Measurements from ENCODE around the gene AMFR.
"Not testable (repeated sequence)": the region's sequence is repeated elsewhere in the genome, so short reads cannot be mapped to it uniquely, and the experiment has no call there.

AMFR gene

DNA sequence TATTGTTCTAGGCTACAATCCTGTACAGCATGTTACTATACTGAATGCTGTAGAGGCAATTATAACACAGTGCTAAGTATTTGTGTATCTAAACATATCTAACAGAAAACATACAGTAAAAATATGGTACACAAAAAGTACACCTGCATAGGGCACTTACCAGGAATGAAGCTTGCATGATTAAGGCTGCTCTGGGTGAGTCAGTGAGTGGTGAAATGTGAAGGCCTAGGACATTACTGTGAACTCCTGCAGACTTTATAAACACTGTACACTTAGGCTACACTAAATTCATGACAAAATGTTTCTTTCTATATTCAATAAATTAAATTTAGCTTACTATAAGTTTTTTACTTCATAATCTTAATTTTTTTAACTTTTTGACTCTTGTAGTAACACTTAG is 37.1 kb downstream of the AMFR start:
- no peak for DNase-seq (ENCODE audit: low read depth)

DNA sequence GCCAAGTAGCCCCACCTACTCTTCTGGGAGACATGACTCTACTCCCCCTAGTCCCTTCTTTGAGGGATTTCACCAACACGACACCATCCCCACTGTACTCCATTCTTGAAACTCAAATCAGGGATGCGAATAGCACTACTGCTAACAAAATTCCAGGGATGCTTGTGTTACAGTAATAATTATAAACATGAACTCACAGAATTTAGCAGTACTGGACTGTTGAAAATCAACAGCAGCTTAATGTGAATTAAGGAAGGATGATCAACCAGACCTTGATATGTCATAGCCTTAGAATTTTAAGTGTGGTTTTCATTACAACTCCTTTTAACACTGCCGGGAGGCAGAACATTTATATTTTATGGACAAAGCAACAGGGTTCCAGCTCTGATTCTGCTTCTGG is 37.9 kb downstream of the AMFR start:
- DNase-seq (ENCODE audit: low read depth): no peak

DNA sequence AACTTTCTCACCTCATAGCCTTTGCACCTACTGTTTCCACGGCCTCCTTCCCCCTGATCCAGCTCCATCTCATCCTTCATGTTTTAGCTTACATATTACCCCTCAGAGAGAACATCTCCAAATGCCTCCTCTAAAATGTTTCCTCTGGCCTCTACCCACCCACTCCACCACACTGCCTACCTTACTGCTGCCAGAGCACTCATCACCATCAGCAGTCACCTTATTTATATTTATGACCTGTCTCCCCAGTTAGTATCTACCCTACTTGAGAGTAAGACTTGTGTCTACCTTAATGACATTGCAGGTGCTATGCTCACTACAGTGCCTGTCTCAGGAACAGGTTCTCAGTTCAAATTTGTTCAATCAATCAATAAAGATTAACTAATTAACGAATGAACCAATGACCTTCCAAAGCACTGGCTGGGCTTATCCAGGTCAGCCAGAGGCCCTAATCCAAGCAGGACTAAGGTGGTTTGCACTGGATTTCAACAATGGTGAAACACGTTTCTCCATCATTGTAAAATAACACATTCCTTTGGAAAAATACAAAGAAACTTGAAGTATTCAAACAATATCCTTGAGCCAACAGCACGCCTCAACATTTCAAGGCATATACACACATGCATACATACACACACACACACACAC is 41.1 kb downstream of the AMFR start:
- DNase-seq (ENCODE audit: low read depth): no peak

DNA sequence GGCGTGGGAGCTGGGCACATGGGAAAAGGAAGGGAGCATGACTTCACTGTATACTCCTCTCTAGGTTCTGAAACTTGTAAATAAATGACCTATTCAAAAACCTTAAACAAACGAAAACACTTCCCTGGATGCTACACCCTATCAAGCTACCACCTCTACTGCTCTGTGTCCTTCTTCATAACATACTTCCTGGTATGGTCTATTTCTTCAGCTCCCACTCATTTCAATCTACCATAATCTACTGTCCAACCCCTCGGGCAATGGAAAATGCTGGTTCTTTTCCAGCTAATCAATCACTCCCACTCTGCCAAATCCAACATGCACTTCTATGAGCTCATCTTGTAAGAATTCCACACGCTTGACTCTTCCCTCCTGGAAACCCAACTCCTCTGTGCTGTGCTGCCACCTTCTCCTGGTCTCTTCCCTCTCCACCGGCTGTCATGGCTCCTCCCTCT is 42.4 kb downstream of the AMFR start:
- no peak for DNase-seq (ENCODE audit: low read depth)

DNA sequence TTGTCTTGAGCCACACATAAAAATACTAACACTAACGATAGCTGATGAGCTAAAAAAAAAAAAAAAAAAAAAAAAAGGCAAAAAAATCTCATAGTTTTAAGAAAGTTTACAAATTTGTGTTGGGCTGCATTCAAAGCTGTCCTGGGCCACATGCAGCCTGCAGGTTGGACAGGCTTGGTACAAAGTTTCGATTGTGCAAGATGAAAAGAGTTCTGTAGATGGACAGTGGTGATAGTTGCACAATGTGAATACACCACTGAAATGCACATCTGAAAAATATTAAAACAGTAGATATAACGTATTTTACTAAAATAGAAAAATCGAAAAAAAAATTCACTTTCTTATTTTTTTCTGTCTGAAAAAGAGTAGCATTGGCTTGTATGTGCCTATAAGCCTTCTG is 42.9 kb downstream of the AMFR start:
- DNase-seq (ENCODE audit: low read depth): no peak

DNA sequence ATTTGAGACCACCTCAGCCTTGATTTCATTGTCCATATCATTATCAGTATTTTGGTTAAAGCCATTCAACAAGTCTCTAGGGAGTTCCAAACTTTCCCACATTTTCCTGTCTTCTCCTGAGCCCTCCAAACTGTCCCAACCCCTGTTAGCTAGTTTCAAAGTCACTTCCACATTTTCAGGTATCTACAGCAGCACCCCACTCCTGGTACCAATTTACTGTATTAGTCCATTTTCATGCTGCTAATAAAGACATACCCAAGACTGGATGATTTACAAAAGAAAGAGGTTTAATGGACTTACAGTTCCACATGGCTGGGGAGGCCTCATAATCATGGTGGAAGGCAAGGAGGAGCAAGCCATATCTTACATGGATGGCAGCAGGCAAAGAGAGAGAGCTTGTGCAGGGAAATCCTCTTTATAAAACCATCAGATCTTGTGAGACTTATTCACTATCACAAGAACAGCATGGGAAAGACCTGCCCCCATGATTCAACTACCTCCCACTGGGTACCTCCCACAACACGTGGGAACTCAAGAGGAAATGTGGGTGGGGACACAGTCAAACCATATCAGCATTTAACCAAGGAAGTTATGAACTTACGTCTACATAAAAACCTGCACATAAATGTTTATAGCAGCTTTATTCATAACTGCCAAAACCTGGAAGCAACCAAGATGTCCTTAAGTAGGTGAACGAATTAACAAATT is 44.4 kb downstream of the AMFR start:
- DNase-seq (ENCODE audit: low read depth): not testable (repeated sequence)

DNA sequence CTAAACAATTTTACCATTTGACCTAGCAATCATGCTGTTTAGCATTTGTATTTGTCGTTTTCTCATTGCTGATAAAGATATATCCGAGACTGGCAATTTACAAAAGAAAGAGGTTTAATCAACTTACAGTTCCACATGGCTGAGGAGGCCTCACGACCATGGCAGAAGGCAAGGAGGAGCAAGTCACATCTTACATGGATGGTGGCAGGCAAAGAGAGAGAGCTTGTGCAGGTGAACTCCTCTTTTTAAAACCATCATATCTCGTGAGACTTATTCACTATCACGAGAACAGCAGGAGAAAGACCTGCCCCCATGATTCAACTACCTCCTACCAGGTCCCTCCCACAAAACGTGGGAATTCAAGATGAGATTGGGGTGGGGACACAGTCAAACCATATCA is 46.3 kb downstream of the AMFR start:
- not testable (repeated sequence) for DNase-seq (ENCODE audit: low read depth)

DNA sequence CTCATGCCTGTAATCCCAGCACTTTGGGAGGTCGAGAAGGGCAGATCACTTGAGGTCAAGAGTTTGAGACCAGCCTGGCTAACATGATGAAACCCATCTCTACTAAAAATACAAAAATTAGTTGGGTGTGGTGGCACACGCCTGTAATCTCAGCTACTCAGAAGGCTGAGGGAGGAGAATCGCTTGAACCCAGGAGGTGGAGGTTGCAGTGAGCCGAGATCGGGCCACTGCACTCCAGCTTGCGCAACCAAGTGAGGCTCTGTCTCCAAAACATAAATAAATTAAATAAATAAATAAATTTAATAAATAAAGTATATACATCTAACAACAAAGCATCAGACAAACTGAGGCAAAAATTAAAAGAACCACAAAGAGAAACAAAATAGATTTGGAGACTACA is 49.6 kb downstream of the AMFR start:
- not testable (repeated sequence) for DNase-seq (ENCODE audit: low read depth)

DNA sequence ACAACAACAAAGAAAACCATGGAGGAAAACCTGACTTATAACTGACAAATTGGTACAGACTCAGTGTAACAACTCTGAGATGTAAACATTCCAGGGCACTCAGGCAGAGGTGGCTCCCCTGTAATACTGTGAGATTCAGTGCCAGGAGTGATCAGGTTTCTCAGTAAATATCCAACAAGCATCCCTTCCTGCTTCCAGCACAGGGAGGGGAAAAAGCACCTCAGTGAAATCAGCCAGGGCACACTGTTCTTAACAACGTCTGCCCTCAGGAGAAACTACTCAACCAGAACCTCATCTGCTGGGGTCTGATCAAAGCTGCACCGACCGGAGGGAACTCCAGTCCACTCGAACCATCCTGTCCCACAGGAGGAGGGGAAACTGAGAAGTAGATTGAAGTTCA is 52.3 kb downstream of the AMFR start:
- no peak for DNase-seq (ENCODE audit: low read depth)

DNA sequence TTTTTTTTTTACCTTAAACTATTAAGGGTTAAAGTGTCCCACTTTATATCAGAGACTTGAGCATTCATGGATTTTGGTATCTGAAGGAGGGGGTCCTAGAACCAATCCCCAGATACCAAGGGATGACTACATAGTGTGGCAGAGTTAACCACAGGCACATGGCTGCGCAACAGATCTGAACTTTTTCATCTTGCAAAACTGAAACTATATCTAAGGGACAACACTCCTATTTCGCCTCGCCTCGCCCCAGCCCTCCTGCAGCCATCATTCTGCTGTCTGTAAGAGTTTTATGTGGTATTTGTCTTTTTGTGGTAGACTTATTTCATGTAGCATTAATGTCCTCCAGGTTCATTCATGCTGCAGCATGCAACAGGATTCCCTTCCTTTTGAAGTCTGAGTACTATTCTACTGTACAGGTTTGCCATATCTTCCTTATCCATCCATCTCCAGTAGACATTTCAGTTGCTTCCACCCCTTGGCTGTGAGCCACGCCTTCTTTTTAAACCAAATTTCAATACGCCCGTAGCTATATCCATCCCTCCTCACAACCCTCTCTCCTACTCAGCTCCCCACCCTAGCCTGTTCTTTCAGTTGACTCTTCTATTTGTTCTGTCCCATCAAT is 53.2 kb downstream of the AMFR start:
- no peak for DNase-seq (ENCODE audit: low read depth)

DNA sequence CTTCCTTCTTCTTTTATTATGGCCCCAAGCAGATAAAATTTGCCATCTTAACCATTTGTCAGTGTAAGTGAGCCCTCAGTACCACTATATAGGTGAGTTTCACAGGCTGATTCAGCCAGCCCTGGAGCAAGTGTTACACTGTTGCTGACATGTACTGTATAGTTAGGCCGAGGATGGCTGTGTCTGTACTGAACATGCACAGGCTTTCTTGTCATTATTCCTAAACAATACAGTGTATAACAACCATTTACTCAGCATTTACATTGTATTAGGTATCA is 53.7 kb downstream of the AMFR start:
- no peak for DNase-seq (ENCODE audit: low read depth)

DNA sequence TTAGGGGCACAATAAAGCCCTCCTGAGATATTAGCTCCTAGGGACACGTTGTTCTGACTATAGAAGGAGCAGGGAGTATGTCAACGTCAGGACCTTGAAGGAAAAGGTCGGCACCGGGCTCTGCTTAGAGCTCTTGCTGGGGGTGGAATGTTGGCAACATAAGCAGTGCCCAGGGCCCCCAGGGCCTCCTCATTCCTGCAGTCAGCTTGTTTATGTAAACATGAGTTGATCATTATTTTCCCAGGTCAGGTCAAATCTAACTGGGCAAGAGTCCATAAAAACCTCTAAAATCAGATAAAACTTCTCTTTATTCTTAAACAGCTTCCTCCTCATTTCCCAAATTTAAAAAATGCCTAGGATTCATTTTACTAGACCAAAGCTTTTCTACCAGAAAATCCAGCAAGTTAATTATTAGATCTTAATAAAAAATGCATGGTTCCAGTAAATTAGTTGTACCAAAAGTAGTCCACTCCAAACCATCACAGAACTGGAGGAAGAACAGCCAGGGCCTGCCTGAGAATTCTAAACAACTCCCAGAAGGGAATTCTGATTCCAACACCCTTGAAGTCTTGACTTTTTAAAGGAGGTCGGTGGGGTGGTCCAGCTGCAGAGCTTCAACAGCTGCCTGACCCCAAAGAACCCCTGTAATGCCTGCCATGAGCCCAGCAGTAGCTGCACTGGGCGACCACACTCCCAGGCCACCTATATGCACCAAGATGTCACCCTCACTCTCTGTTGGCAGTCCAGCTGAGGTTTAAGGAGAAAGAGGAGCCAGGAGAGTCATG is 54.3 kb downstream of the AMFR start:
- no peak for DNase-seq (ENCODE audit: low read depth)

DNA sequence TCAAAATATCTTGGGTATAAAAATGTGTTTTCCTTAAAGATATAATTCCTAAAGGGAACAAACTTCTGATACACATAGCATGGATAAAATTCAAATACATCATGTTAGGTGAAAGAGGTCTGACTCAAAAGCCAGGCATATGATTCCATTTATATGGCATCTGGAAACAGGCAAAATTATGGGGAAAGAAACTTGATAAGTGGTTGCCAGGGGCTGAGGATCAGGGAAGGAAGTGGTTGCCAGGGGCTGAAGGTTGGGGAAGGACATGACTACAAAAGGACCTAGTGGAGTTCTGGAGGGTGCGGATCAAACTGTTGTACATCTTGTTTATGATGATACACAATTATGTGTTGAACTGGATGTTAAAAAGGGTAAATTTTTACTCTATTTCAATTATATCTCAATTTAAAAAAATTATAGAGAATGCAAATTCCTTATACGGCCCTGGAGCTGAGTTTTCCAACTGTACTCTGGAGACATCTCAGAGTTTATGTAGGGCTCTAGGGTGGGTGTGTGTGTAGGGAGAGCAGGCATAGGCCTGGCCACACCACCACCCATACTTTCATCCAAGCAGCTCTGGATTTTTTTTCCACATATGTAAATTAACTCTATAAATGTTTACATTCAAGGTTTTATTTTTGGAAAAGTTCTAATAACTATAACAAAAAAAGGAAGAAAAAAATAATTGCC is 55.0 kb downstream of the AMFR start:
- DNase-seq (ENCODE audit: low read depth): no peak

DNA sequence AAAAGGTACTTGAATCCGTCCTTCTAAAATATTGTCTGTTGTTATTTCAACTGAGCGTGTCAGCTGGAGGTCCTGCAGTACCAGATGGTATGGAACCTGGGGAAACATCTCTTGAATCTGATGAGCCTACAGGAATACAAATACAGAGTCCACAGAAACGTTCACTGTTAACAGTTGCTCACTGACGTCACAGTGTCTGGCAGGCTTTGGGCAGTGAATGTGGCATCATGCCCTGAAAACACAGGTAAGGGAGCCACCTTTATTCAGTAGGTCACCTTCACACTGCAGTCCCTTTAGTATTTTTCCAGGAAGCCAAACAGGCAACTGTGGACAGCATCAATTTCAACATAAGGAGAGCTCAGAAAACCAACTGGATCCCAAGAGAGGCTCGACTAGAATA is 56.1 kb downstream of the AMFR start:
- no peak for DNase-seq (ENCODE audit: low read depth)

DNA sequence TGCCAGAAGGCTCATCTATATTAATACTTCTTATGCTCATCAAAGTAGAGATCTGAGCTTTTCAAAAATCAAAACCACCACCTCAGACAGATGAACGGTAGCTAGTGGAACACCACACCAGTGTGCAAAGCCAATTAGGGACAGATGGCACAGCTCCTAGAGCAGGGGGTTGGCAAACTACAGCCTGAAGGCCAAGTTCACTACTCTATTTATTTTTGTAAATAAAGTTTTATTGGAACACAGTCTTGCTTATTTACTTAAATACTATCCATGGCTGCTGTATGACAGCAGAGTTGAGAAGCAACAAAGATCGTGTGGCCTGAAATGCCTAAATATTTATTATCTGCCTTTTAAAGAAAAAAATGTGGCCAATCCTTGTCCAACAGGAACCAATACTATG is 56.8 kb downstream of the AMFR start:
- no peak for DNase-seq (ENCODE audit: low read depth)

DNA sequence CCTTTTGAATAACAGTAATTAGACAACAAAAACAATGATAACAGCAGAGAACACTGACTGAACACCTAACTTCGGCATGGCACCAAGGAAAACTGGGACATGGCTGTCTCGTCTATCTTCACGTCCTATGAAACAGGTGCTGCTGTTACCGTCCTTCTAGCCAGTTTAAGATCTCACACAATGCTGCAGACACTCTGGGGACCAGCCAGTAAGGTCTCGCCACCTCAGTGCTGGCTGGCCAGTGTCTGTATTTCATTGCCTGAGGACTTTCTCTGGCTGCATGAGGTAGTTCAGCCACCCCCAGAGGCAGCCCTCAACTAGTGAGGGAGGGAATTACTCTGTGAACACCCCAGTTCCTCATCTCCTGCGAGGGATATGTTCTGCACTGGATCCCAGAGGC is 57.6 kb downstream of the AMFR start:
- DNase-seq (ENCODE audit: low read depth): no peak

DNA sequence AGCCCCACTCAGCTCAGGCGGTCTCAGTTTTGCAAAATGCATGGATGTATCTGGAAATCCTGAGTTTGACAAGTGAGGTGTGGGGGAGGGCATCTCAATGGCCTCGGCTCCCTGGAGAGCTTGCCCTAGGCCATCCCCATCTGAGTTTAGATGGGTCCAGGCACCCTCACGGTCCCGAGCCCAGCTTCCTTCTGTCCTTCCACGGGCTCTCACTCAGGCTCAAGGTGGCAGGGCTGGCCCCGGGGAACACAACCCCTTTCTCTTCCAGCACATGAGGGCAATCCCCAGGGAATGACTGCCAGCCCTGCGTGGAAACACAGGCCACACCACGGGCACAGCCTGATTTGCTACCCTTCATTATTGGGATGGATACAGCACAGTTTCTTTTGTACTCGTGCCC is 58.4 kb downstream of the AMFR start:
- no peak for DNase-seq (ENCODE audit: low read depth)

DNA sequence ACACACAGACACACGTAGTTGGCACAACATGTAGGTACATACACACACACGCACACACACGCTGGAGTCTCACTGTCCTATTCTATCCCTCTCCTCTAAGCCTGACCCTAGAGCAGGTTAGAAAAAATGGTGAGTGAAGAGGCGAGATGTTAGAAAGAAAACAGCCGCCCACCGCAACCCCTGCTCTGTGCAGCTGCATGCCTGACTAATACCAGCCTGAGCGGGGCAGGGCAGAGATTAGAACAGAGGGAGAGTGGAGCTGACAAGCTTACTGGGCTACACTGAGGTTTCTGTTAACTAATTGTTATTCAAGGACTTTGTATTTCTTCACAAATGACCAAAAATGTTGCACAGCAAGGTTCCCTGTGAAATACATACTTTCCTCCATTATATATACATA is 59.8 kb downstream of the AMFR start:
- DNase-seq (ENCODE audit: low read depth): no peak

DNA sequence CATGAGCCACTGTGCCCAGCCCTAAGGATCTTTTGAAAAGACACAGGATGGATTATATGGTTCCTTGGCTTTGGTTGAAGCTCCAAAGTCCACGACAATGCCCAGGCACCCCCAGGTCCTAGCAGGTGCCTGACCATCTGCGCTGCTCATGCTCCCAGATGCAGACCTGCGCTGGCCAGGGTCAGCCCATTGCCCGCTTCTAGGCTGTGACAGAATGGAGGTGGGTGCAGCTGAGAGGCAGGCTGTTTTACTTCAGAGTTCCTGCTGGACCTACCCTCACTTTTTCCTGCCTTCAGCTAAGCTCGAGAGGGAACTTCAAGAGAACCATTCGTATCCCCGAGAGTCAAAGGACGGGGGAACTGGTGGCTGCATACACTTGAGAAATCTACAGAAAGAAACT is 60.5 kb downstream of the AMFR start:
- DNase-seq (ENCODE audit: low read depth): no peak

DNA sequence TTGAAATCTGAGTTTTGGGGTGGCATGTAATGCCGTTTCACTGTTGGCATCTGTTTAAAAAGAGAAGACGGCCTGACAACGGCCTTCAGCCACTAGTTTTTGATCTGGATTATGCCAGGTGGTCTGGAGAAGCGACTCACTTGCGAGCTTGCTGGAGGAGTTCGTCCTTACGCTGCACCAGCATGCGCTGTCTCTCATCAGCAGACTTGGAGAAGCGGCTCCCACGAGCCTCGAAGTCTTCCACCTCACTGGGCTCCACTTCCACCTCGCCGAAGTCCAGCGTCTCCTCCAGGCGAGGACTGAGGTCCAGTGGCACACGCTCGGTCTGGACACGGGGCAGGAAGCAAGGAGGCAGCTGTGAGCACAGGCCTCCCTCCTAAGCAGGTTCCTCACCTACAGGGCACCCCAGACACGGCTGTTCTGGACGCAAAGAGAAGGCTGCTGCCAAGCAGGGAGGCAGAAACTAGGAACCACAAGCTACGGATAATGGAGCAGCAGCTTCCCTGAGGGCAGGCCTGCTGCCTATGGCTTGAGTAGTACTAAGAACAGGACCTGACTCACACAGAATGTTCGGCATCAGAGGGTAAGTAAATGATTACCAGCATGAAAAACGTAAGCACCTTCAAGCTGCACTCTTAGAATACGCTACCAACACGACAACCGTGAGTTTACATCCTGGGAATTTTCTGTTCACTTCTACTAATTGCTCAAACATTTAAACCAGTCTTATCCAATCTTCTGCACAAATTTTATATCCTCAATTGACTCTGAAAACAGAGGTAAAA is 61.4 kb downstream of the AMFR start:
- DNase-seq (ENCODE audit: low read depth): no peak

DNA sequence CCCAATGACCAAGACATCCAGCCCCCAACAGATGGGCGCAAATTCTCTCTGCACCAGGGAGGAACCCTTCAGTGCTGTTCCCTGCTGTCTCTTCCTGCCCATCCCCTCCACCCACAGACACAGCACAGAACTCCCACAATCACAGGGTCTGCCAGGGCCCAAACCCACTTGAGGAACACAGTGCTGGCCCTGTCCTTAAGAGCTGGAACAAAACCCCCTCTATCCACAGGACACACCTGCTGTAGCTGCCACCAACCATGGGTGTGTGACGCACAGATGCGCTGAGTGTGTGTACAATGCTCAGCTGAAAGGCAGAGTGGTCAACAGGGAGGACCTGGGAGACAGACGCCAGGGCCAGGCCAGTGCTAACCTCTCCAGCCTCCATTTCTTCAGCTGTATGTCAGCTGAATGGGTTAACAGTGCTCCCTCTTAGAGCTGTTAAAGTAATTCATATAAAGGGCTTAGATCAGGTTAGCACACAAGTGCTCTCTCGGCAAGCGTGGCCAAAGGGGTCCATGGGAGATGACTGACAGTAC is 62.1 kb downstream of the AMFR start:
- DNase-seq (ENCODE audit: low read depth): no peak

All from HS-27A (cell line).